ENCODE data around the gene TTC28. TPM values are rescaled to one million over a fixed set of nuclear protein-coding genes. Genes with fewer than 3 reads are reported as not detected.

TTC28 gene
- total RNA-seq, 2 donors from 2014 or later, result 94.2 to 170 TPM

DNA sequence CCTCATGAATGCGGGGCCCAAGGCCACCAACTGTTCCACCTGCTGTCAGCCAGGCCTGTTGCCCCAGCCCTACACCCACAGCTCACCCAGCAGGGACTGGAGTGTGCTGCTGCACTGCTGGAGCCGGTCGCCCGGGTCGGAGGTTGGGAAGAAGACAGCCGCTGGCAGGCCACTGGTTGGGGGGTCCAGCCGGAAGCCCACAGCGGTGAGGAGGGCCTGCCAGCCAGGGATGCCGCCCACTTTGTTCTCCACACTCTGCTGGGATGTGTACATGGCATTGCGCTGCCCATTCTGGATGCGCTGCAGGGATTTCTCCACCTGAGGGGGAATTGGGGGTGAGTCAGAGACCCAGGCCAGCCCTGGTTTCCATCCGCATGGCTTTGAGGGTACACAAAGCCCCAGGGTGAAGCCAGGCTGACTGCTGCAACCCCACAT lies 686.4 kb downstream of the TTC28 start:
- no peak for ATAC-seq (ENCODE audit: insufficient number of reproducible peaks, low FRiP score, low read depth)
- Histone ChIP-seq H3K27me3 (replicated peaks; ENCODE audit: insufficient read depth) (no peaks in the 10 kb centered on the region), H3K27ac (no peak overlapping the region), H3K4me1 (ENCODE audit: control insufficient read depth in 1 of 2, low read depth in 2 of 2) (peaks cover 3 to 14% of the 10 kb centered on the region in 2 donors), H3K4me3 (no peak overlapping the region), H3K9me3 (no peaks in the 10 kb centered on the region), H3K36me3 (peaks cover 16% of the 10 kb centered on the region)
- TF ChIP-seq CTCF (IDR thresholded peaks at IDR 0.05), result no peak
- no peak for DNase-seq (ENCODE audit: low spot score)

DNA sequence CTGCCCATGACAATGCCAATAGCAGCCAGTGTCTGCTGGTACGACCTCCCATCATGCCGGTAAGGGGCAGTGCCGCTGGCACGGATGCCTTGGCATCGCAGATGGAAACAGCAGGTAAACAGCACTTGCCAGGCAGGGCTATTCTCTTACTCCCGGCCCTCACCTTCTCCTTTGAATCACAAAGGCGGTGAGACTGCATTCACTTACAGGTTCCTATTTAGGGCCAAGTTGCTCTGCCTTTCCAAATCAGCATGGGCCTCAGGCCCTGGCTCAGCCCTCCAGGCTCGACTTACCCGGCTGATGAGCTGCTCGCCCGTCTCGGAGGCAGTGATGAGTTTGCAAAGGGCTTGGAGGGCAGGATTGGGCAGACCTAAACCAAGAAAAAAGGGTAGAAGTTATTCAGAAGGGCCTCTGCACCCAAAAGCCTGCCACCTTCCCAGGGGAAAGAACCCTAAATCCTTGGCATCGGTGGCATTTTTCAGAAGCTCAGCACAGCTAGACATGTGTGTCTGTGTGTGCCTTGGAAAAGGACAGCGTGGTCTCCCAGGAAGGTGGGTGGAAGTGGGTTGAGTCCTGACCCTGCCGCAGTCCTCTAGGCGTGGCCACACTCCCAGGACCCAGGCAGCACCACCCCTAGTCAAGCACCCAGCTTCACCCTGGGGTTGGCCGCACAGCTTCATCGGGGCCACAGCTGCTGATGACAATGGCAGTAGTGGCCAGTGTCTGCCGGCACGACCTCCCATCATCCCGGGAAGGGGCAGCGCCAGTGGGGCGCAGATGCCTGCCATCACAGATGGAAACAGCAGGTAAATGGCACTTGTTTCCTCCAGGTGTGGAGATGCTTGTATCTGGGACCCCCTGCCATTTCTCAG lies 687.1 kb downstream of the TTC28 start:
- ATAC-seq (ENCODE audit: insufficient number of reproducible peaks, low FRiP score, low read depth), result no peak
- no peak for TF ChIP-seq CTCF (IDR thresholded peaks at IDR 0.05)
- Histone ChIP-seq H3K27me3 (replicated peaks; ENCODE audit: insufficient read depth) (no peaks in the 10 kb centered on the region), H3K9me3 (no peaks in the 10 kb centered on the region), H3K27ac (no peak overlapping the region), H3K36me3 (peaks cover 12% of the 10 kb centered on the region), H3K4me1 (ENCODE audit: control insufficient read depth in 1 of 2, low read depth in 2 of 2) (peaks cover 3 to 14% of the 10 kb centered on the region in 2 donors), H3K4me3 (no peak overlapping the region)
- DNase-seq (ENCODE audit: low spot score), result no peak

- no peak for TF ChIP-seq CTCF (IDR thresholded peaks at IDR 0.05)
- no peaks in the 10 kb centered on the region for H3K27me3 ChIP-seq (replicated peaks; ENCODE audit: insufficient read depth)
- peaks cover 3 to 14% of the 10 kb centered on the region in 2 donors for H3K4me1 ChIP-seq (ENCODE audit: control insufficient read depth in 1 of 2, low read depth in 2 of 2)
- H3K4me3 ChIP-seq, result no peak overlapping the region
- DNase-seq (ENCODE audit: low spot score) (no peak), ATAC-seq (ENCODE audit: insufficient number of reproducible peaks, low FRiP score, low read depth) (no peak)
- H3K9me3 ChIP-seq, result no peaks in the 10 kb centered on the region
- peak overlapping the region in 1 of 2 donors; percentile 46 for H3K27ac ChIP-seq
- peaks cover 14% of the 10 kb centered on the region for H3K36me3 ChIP-seq
Measured at GRCh38 chr22:27991586-27992293, 687.9 kb downstream of the TTC28 start.

DNA sequence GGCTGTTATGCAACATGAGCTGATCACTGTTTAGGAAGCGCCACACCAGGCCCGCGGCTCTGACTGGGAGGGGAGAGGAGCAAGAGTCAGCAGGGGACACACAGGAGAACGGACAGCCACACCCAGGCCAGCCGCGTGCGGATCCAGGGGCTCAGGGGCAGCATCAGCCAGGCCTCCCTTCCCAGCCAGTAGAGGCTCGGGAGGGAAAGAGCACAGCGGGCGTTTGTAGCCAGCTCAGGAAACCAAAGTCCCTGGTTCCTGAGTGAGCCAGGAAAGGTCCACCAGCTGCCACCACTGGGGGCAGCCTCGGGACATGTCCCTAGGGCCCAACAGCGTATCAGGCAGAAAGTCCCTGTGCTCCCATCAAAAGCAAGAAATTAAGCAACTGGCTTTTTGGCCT lies 688.8 kb downstream of the TTC28 start:
- peak; percentile 57 for TF ChIP-seq CTCF (IDR thresholded peaks at IDR 0.05)
- peak overlapping the region; percentile 45 for H3K4me3 ChIP-seq
- ATAC-seq (ENCODE audit: insufficient number of reproducible peaks, low FRiP score, low read depth) (peak; percentile 51), DNase-seq (ENCODE audit: low spot score) (no peak)
- no peaks in the 10 kb centered on the region for H3K27me3 ChIP-seq (replicated peaks; ENCODE audit: insufficient read depth)
- peak overlapping the region; percentile 19 to 46 for H3K27ac ChIP-seq
- H3K4me1 ChIP-seq (ENCODE audit: control insufficient read depth in 1 of 2, low read depth in 2 of 2), result peaks cover 3 to 14% of the 10 kb centered on the region in 2 donors
- H3K9me3 ChIP-seq, result no peaks in the 10 kb centered on the region
- H3K36me3 ChIP-seq, result peaks cover 14% of the 10 kb centered on the region

- Histone ChIP-seq H3K27me3 (replicated peaks; ENCODE audit: insufficient read depth) (no peaks in the 10 kb centered on the region), H3K27ac (peak overlapping the region; percentile 19 to 46), H3K9me3 (no peaks in the 10 kb centered on the region), H3K4me1 (ENCODE audit: control insufficient read depth in 1 of 2, low read depth in 2 of 2) (peaks cover 3 to 14% of the 10 kb centered on the region in 2 donors), H3K4me3 (no peak overlapping the region), H3K36me3 (peaks cover 14% of the 10 kb centered on the region)
- DNase-seq (ENCODE audit: low spot score) (no peak), ATAC-seq (ENCODE audit: insufficient number of reproducible peaks, low FRiP score, low read depth) (no peak)
- no peak for TF ChIP-seq CTCF (IDR thresholded peaks at IDR 0.05)
Measured at GRCh38 chr22:27990451-27990840, 689.2 kb downstream of the TTC28 start.

Measured in thoracic aorta (tissue), 2 donors.